ELF-1 (cell line): ENCODE measurements around the gene MAP3K14.

Source experiments
- DNase-seq: peaks from one replicate; pipeline ENCODE4 v3.0.0-alpha.2; 2016; ENCODE audit warnings: low read depth, low spot score

Gene MAP3K14

GRCh38 chr17:45339646-45340605 lies 23.1 kb upstream of the MAP3K14 start:
- DNase-seq = no peak

- DNase-seq = no peak
These were observed 22.2 kb upstream of the MAP3K14 start for GRCh38 chr17:45338996-45339535.

GRCh38 chr17:45338023-45338781 lies 21.4 kb upstream of the MAP3K14 start:
- DNase-seq = no peak

GRCh38 chr17:45336390-45337182 lies 19.8 kb upstream of the MAP3K14 start:
- DNase-seq = no peak

DNA sequence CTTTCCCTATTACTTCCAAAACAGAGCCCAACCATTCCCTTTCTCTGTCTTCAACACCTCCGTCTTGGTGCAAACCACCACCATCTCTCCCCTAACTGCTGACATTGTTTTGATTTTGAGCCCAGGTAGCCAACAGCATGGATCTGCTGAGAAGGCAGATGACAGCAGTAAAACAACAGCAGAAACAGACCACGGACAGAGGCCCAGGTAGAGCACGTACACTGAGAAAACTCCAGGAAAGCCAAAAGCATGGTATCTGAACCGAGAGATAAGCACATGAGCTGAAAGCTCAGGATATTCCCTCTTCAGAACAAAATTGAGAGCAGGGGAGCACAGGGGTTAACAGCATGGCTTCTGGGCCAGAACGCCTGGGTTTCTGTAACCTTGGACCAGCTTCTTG lies 18.9 kb upstream of the MAP3K14 start:
- DNase-seq = no peak

DNA sequence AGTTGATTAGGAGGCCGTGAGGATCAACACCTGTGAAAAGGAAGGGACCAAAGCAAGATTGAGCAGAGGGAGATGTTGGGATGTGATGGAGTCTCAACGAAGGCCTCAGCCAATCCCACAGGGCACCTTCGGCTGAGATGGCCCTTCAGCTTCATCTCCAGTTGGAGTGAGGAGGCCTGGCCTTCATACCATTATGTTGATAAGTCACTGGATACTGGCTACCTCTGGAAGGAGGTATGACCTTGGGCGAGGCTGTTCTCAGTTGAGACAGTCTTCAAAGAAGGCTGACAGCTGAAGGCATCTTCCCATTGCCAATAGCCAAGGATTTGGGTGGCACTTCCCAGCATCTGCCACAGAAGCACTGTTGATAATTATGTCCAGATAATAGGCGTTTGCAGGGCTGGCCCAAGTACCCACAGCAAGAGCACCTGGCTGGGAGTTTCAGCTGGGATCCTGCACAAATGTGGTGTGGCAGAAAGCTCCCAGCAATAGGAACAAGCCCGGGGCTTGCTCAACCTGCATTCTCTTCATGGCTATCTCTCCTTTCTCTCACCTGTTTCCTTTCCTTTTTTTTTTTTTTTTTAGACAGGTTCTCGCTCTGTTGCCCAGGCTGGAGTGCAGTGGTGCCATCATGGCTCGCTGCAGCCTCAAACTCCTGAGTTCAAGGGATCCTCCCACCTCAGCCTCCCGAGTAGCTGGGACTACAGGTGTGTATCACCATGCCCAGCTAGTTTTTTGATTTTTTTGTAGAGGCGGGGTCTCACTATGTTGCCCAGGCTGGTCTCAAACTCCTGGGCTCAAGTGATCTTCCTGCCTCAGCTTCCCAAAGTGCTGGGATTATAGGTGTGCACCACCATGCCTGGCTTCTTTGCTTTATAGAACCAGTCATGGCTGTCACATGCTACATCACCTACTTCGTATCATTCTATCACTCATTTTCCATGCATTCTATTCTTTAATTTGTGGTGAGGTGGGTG lies 18.2 kb upstream of the MAP3K14 start:
- DNase-seq = no peak

DNA sequence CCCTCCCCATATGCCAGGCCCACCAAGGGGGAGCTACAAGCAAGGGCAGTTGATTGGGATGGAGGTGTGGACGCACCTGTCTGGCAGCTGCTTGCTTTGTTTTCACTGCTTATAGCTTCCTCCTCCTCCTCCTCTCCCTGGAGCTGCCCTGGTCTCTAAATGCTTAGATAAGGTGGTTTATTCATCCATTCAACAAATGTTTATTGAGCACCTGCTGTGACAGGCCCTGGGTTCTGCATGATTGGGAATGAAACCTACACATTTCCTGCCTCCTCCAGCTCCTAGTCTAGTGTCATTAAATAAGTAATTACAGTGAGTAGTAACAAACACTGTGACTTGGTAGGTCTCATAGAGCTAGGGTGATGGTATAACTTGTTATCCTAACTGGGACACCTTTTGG lies 17.4 kb upstream of the MAP3K14 start:
- DNase-seq = no peak

GRCh38 chr17:45333702-45334092 lies 16.9 kb upstream of the MAP3K14 start:
- no peak for DNase-seq

GRCh38 chr17:45332989-45333701 lies 16.3 kb upstream of the MAP3K14 start:
- DNase-seq = no peak

GRCh38 chr17:45332505-45332904 lies 15.7 kb upstream of the MAP3K14 start:
- no peak for DNase-seq

GRCh38 chr17:45326626-45327025 lies 9.8 kb upstream of the MAP3K14 start:
- no peak for DNase-seq

DNA sequence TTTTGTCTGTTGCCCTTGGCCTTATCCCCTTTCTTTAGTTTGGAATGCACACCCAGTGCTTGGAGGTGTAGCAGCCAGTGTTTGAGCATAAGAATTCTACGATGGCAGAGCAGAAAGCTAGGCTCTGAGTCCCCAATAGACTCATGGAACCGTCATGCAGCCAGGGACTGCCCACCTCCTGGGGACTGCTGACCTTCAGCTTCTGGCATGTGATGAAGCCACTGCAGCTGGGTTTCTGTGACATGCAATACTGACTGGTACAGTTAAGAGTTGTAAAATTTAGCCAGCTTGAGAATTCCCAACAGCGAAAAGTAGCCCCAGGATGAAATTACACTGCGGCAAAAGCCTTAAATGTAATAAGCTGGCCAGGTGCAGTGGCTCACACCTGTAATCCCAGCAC lies 9.0 kb upstream of the MAP3K14 start:
- DNase-seq = no peak

GRCh38 chr17:45324336-45324735 lies 7.5 kb upstream of the MAP3K14 start:
- DNase-seq = no peak

DNA sequence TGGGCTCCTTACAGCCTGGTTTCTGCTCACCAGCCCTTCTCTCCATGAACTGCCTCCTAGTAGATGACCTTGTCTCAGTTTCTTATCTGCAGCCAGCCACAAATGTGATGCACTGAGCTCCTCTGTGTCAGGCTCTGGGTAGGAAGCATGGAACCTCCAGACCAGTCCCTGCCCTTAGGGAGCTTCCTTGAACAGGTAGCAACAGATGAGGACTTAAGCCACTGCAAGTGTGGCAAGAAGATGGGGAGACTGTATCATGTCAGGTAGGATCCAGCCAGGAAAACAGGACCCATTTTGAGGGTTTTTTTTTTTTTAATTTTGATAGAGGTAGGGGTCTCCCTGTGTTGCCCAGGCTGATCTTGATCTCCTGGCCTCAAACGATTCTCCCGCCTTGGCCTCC lies 5.3 kb upstream of the MAP3K14 start:
- no peak for DNase-seq

DNA sequence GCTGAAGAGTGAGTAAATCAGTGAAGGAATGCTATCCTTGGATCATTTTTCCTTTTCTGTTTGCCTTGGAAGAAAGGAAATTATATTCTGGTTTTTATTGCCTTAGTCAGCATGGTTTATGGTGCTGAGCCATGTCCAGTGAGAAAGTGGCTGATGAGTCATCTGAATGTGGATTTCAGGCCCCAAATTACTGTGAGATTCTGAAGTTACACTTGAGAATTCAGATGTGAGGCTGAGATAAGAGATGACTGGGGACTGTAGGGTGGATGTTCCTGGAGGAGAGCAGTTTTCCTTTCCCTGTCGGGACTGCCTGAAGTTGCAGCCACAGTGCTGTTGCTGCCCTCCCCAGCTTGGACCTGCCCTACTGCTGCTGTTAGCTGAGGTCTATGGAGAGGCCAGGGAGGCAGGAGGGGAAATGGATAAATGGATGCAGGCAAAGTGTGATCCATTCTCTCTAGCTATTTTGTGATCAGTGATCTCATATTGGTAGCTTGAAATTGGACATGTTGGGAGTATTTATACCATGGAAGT lies 4.2 kb upstream of the MAP3K14 start:
- DNase-seq = peak; percentile 40

GRCh38 chr17:45320349-45320930 lies 3.6 kb upstream of the MAP3K14 start:
- DNase-seq = no peak

GRCh38 chr17:45319239-45319703 lies 2.5 kb upstream of the MAP3K14 start:
- peak; percentile 33 for DNase-seq

DNA sequence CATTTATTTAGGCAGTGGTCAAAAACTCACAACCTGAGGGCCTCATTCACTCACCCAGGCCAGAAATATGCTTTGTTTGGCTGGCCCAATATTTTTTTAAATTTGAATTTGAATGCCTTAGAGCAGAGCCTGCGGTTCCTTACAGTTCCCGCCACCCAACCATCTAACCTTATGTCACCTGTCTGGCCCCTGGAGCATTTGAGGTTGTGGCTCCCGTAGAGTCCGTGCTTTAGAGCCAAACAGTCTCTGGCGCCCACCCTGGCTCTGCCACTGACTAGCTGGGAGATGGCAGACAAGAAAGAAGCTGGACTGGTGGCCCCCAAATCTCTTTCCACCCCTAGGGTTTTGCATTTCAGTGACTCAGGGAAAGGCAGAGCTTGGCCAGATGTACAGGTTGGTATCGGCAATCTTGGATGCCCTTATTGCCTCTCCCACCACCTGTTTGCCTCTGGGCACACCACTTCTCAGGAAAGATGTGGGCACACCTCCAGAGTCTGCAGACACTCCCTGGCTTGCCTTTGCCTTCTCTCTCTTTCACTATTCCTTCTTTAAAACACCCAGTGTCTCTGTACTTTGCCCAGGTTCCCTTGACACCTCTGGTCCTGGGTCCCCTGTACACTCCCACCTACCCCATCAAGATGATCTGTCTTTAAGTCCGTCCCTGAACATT lies 1.9 kb upstream of the MAP3K14 start:
- no peak for DNase-seq
